Kasumi-1 (cell line): ENCODE measurements around the gene ZNF536.
"Not testable (repeated sequence)": the region's sequence is repeated elsewhere in the genome, so short reads cannot be mapped to it uniquely, and the experiment has no call there.

Source experiments
- DNase-seq, 2 experiments: peaks; one replicate each; lab custom pipeline; 2025; lab: John Stamatoyannopoulos, UW

Gene ZNF536

DNA sequence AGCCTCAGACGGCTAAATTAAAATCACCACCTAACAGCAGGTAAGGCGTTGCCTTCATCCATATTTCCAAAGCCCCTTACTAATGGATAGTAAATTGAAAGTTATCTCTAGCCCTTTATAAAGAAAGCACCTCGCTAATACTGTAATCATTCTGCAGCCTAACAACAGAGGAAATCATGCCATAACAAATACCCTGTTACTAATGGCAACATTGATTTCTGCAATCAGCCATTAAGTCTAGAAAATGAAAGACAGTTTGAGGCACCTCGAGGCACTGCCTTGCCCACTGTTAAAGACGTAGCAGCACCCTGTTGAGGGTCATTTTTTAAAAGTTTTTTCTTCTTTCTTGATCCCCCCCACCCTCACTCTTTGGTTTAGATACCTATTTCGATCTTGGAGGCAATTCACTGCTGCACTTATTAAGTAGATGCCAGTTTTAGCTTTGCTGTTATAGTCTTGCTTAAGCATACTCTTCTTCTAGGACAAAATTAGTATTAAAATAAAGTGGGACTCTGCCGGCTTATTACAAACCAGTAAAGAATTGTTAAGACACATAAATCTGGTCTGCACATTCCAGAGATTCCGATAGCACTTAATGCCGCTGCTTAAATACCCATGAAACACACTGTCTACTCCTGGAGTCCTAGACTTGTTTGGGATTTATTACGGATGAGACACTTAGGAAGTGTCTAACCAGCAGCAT is 74.8 kb downstream of the ZNF536 start:
- DNase-seq: no peak

GRCh38 chr19:30447553-30447870 is 75.3 kb downstream of the ZNF536 start:
- DNase-seq: no peak

DNA sequence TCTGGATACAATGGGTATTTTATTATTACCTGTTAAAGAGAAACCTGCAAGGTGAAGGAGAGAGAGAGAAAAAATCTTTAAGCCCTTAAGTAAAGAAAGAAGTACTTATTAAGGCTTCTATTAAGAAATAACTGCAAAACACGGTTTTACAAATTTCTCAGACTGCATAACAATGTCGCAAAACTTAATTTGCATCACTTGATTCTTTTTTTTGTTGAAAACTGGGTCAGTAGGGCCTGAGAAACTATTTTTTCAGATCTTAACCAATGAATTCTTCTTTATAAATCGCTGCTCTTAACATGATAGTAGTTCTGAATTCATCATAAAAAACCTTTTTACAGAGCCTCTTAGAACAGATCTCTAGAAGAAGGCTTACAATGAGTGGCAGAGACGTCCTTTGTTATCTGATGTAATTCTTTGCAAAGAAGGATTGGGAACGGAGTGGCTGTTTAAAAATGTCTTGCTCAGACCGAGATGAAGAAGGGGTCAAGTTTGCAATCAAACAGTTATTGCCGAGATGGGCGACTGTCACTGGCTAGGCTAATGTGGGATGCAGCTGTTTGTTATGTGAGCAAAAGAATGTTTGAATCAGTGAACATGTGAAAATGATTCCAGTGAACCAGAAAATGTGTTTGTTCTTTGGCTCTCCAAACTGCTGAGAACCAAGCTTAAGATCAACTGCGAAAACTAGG is 76.3 kb downstream of the ZNF536 start:
- no peak for DNase-seq

DNA sequence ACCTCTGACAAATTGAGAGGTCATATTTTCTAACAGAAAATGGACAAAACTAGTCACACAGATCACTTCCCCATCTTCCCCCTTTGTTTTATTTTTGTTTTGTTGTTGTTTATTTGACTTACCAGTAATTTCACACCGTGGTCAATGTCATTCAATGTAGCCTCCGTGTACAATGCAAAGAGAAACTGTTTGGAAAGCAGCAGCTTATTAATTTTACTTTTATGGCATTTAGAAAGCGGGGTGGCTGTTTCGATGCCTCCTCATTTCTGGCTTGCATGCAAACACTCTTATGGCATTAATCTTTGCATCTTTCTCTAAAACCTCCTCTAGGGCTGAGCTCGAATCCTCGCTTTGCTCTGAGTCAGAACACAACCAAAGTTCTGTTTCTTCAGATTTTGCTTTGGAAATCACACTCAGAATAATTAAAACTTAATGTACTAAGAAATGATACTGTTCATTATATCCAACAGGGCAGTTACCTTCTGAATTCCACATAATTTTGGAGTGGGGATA is 77.0 kb downstream of the ZNF536 start:
- DNase-seq: no peak

DNA sequence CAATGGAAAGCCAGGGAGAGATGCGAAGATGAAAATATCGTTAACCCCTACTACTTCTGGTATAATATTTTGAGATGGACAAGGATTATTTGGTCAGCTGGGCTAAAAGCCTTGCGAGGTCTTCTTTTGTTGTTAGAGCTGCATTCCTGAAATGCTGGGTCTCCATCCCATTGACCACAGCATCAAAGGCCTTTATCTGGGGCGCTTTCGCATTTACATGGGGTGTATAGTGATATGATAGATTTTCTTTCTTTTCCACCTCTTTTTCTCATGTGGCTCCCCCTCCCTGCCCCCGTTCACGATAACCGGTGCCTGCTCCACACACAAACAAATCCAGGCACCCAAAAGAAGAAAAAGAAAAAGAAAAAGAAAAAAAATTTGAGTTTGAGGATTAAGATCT is 77.5 kb downstream of the ZNF536 start:
- DNase-seq: no peak

DNA sequence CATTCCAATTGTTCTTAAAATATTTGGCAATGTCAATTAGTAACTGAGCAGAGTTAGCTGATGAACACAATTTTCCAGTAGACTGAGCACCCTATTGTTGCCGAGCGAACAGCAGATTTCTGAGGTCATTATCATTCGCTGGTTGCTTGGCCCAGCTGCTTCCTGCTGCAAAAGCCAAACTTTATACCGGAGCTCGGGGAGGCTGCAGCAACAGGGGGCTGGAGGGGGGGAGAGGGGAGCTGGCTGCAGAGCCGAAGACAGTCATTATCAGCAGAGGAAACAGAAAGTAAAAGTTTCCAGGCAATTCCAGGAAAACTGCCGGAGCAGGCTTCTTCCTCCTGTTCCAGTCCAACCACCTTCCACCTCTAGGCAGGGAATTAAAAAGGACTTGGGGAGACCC is 77.9 kb downstream of the ZNF536 start:
- DNase-seq: no peak

- DNase-seq: no peak
Observed at GRCh38 chr19:30450835-30451321, 78.7 kb downstream of the ZNF536 start.

DNA sequence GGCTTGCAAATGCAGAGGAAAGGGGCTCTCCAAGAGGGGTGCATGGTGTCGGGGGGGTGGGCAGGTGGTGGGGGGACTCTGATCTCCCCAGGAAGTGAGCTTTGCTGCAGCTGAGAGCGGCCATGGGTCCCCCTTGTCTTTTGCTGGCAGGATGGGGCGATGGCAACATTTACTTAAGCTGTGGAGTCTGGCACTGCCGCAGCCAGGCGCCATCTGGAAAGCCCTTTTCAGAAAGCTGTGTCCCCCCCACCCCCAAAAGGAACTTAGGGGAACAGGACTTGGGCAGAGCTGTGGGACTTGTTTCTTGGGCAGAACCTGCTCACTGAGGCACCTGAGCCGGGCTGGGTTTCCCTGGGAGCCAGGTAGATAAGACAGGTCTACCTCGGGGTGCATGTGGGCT is 80.7 kb downstream of the ZNF536 start:
- no peak for DNase-seq

- DNase-seq: no peak
Observed at GRCh38 chr19:30453743-30454142, 81.6 kb downstream of the ZNF536 start.

GRCh38 chr19:30455881-30456280 is 83.7 kb downstream of the ZNF536 start:
- DNase-seq: no peak

- DNase-seq: no peak
Observed at GRCh38 chr19:30457484-30457883, 85.3 kb downstream of the ZNF536 start.

DNA sequence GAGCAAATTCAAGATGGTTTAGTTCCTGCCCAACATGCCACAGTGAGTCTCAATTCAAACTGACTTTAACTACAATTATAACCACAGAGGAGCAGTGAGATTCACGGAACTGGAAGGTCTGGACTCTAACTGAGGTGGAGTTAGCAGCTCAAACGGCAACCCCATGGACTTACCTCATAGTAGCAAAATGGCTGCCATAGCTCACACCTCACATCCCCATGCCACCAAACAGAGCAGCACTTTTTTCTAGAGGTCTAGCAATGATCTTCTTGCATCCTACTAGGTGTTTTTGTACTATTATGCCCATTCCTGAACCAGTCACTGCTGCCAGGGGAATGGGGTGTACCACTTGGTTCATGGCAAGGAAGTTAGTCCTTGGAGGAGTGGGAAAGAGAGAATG is 87.7 kb downstream of the ZNF536 start:
- no peak for DNase-seq

DNA sequence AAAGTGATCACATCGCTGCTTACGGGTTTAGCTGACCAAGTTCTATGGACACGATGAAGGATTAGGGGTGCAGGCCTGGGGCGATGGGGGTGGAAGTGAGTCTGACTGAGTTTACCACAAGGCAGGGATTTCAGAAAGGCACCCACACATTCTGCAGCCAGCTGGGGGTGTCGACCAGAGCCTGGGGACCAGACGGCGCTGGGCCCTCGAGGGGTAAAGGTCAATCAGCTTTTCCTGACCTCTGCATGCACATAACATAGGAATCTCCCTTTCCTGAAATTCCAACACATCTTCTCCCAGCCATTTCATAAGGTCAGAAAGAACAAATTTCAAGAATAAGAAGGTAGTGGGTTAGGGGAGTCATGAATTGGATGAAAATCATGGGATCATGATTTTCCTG is 92.0 kb downstream of the ZNF536 start:
- DNase-seq: no peak

GRCh38 chr19:30466598-30466997 is 94.4 kb downstream of the ZNF536 start:
- not testable (repeated sequence) for DNase-seq

- no peak for DNase-seq
Observed at GRCh38 chr19:30467239-30467638, 95.1 kb downstream of the ZNF536 start.

GRCh38 chr19:30469774-30470173 is 97.6 kb downstream of the ZNF536 start:
- no peak for DNase-seq

- DNase-seq: no peak
Observed at GRCh38 chr19:30471441-30471840, 99.3 kb downstream of the ZNF536 start.

DNA sequence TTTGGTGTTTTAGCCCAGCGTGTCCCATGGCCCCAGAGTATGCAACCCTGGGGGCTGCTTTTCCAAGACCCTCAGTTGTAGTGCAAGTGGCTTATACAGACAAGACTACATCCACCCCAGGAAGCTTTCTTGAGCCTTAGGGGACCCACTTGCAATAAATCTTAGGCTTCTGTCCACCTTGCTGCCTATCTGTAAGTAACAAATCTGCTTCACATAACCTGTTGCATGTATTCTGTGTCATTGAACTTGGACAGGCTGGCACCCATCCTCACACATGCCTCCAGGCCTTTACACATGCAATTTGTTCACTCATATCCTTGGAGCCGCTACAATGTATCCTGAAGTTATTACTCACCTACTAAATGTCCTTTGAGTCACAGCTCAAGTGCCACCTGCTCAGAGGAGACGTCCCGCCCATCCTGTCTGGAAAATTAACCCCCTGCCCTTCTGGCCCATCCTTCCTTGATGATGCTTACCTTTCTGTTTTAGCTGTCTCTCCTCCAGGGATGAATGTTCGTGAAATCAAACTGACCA is 101.2 kb downstream of the ZNF536 start:
- DNase-seq: no peak

DNA sequence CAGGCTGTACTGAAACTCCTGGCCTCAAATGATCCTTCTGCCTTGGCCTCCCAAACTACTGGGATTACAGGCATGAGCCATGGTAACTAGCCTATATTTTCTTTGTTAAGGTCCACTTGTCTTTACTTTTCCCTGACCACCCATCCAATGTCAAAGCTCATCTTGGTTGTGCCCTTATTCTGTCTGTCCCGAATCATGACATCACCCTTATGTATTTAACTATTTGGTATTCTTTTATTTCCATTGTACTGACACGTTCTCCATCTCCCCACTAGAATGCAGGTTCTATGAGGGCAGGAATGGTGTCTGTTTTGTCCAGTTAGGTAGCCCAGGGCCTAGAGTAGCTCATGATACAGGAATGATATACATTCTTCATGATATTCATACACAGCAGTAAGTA is 104.8 kb downstream of the ZNF536 start:
- DNase-seq: no peak

GRCh38 chr19:30479231-30479630 is 107.0 kb downstream of the ZNF536 start:
- DNase-seq: no peak

DNA sequence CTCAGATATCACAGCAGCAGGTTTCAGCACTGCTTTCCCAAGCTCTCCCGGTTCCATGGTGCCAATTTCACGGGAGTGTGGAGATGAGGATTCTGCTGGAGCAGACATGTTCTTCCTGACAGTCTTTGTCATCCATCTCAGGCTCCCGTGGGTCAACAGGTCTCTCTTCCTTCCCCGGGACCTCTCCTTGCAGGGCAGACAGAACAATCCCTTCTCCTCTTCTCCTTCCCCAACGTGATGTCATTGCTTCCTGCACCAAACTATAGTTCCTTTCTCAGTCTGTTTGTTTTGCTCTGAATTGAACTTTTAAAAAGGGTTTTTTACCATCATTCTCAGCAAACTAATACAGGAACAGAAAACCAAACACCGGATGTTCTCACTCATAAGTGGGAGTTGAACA is 107.9 kb downstream of the ZNF536 start:
- no peak for DNase-seq

DNA sequence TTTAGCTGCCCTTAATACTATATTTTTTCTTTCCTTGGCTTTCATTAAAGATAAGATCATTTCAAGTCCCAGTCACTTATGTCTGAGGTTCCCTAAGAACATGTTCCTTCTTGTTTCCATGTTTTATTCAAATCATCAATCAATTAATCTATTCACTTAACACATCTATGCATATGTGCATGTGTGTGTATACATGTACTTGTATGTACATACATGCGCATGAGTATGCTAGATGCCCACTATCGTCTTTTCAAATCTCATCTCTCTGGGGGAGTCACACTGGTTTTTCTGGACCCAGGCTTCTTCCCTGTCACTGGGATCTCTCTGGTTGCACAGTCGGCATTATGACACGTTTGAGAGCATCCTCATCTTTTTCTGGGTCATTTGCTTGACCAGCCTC is 108.9 kb downstream of the ZNF536 start:
- DNase-seq: no peak

GRCh38 chr19:30481823-30482222 is 109.6 kb downstream of the ZNF536 start:
- no peak for DNase-seq
